ENCODE results near the gene TTC7B. TPM values are rescaled to one million over a fixed set of nuclear protein-coding genes. Genes with fewer than 3 reads are reported as not detected.

TTC7B gene
- total and polyA plus RNA-seq, 2 experiments from 2014 or later: 7.9 to 28.6 TPM

DNA sequence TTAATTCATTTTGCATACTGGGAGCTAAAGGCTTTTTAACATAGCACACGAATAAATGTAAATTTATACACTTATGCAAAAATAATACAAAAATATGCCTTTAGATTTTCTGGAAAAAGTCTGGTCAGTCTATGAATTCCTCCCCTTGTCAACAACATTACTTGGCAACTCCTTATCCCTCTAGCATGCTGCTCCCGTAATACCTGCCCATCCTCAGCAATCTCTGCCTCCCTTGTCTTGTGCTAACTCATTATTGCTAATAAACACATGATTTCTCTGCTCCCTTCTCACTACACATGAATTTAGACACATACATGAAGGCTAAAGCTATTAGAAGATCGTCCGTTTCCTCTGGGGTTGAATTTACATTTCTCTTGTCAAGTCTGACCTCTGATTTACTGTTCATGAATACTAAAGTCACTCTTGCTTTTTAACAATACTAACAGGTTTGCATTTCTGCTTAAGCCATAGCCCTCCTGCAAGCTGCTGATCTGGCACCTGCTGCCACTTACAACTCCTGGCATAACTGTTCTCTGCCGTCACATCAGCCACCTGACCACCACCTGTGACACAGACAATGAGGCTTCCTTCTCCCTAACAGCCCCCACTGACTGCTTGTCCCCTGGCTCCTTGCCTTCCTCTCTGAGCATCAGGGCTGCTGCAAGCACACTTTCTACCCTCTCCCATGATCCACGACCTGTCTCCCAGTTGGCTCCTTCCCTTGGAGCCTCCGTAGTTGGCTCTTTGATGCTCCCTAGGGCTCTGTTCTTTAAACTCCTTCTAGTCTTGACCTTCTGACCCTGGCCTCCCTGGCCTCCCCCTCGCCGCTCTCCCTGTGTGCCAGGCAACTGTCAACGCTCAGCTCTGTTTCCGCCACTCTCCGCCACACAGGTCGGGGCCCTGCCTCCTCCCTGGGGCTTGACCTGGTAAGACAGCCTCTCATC lies 241.8 kb downstream of the TTC7B start (continued):
- no peak for TF ChIP-seq NANOG (IDR thresholded peaks at IDR 0.05; ENCODE audit: borderline replicate concordance)
- TF ChIP-seq, protein P1, sequence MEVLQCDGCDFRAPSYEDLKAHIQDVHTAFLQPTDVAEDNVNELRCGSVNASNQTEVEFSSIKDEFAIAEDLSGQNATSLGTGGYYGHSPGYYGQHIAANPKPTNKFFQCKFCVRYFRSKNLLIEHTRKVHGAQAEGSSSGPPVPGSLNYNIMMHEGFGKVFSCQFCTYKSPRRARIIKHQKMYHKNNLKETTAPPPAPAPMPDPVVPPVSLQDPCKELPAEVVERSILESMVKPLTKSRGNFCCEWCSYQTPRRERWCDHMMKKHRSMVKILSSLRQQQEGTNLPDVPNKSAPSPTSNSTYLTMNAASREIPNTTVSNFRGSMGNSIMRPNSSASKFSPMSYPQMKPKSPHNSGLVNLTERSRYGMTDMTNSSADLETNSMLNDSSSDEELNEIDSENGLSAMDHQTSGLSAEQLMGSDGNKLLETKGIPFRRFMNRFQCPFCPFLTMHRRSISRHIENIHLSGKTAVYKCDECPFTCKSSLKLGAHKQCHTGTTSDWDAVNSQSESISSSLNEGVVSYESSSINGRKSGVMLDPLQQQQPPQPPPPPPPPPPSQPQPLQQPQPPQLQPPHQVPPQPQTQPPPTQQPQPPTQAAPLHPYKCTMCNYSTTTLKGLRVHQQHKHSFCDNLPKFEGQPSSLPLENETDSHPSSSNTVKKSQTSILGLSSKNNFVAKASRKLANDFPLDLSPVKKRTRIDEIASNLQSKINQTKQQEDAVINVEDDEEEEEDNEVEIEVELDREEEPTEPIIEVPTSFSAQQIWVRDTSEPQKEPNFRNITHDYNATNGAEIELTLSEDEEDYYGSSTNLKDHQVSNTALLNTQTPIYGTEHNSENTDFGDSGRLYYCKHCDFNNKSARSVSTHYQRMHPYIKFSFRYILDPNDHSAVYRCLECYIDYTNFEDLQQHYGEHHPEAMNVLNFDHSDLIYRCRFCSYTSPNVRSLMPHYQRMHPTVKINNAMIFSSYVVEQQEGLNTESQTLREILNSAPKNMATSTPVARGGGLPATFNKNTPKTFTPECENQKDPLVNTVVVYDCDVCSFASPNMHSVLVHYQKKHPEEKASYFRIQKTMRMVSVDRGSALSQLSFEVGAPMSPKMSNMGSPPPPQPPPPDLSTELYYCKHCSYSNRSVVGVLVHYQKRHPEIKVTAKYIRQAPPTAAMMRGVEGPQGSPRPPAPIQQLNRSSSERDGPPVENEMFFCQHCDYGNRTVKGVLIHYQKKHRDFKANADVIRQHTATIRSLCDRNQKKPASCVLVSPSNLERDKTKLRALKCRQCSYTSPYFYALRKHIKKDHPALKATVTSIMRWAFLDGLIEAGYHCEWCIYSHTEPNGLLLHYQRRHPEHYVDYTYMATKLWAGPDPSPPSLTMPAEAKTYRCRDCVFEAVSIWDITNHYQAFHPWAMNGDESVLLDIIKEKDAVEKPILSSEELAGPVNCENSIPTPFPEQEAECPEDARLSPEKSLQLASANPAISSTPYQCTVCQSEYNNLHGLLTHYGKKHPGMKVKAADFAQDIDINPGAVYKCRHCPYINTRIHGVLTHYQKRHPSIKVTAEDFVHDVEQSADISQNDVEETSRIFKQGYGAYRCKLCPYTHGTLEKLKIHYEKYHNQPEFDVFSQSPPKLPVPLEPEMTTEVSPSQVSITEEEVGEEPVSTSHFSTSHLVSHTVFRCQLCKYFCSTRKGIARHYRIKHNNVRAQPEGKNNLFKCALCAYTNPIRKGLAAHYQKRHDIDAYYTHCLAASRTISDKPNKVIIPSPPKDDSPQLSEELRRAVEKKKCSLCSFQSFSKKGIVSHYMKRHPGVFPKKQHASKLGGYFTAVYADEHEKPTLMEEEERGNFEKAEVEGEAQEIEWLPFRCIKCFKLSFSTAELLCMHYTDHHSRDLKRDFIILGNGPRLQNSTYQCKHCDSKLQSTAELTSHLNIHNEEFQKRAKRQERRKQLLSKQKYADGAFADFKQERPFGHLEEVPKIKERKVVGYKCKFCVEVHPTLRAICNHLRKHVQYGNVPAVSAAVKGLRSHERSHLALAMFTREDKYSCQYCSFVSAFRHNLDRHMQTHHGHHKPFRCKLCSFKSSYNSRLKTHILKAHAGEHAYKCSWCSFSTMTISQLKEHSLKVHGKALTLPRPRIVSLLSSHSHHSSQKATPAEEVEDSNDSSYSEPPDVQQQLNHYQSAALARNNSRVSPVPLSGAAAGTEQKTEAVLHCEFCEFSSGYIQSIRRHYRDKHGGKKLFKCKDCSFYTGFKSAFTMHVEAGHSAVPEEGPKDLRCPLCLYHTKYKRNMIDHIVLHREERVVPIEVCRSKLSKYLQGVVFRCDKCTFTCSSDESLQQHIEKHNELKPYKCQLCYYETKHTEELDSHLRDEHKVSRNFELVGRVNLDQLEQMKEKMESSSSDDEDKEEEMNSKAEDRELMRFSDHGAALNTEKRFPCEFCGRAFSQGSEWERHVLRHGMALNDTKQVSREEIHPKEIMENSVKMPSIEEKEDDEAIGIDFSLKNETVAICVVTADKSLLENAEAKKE (CRISPR knock-in tag; IDR thresholded peaks at IDR 0.05): no peak
- no peak for TF ChIP-seq ZNF114 (CRISPR knock-in tag; IDR thresholded peaks at IDR 0.05)
- no peak for TF ChIP-seq JUNB (IDR thresholded peaks at IDR 0.05; ENCODE audit: unreplicated experiment)

- no peaks in the 10 kb centered on the region for H3K36me3 ChIP-seq (ENCODE audit: insufficient read depth)
- Mint-ChIP-seq H3K9me3 (no peaks in the 10 kb centered on the region), H3K36me3 (ENCODE audit: low read depth) (no peaks in the 10 kb centered on the region), H3K4me1 (peaks cover 42% of the 10 kb centered on the region), H3K4me3 (no peak overlapping the region), H3K27ac (no peak overlapping the region), H3K27me3 (ENCODE audit: insufficient read depth, low read depth, poor library complexity) (peaks cover 13% of the 10 kb centered on the region)
- ATAC-seq (no peak), DNase-seq (ENCODE audit: low spot score) (no peak)
- no peaks in the 10 kb centered on the region for H3K9me2 ChIP-seq (ENCODE audit: insufficient read depth)
- no peaks in the 10 kb centered on the region for H3K27me3 ChIP-seq (ENCODE audit: insufficient read depth)
- H3K4me2 ChIP-seq: no peak overlapping the region
- H3K4me3 ChIP-seq: no peak overlapping the region
- no peak overlapping the region for H2AFZ ChIP-seq
- H3K4me1 ChIP-seq (ENCODE audit: insufficient read depth): peaks cover 4% of the 10 kb centered on the region
- no peak overlapping the region for H3K27ac ChIP-seq (ENCODE audit: low read depth)
- H3K79me2 ChIP-seq (replicated peaks; ENCODE audit: insufficient read depth): no peaks in the 10 kb centered on the region
- no peaks in the 10 kb centered on the region for H3F3A ChIP-seq (replicated peaks; ENCODE audit: low read depth)
- H4K20me1 ChIP-seq (replicated peaks; ENCODE audit: insufficient read depth): no peaks in the 10 kb centered on the region; the same call in 1 of the 2 replicates
- TF ChIP-seq JUNB (IDR thresholded peaks at IDR 0.05; ENCODE audit: unreplicated experiment) (no peak), ZNF331 (CRISPR knock-in tag; IDR thresholded peaks at IDR 0.05; ENCODE audit: low read depth) (no peak), EZH2phosphoT487 (IDR thresholded peaks at IDR 0.05; ENCODE audit: unreplicated experiment) (no peak), POLR2AphosphoS5 (IDR thresholded peaks at IDR 0.05; ENCODE audit: low read depth) (no peak)
- TF ChIP-seq, protein P2, sequence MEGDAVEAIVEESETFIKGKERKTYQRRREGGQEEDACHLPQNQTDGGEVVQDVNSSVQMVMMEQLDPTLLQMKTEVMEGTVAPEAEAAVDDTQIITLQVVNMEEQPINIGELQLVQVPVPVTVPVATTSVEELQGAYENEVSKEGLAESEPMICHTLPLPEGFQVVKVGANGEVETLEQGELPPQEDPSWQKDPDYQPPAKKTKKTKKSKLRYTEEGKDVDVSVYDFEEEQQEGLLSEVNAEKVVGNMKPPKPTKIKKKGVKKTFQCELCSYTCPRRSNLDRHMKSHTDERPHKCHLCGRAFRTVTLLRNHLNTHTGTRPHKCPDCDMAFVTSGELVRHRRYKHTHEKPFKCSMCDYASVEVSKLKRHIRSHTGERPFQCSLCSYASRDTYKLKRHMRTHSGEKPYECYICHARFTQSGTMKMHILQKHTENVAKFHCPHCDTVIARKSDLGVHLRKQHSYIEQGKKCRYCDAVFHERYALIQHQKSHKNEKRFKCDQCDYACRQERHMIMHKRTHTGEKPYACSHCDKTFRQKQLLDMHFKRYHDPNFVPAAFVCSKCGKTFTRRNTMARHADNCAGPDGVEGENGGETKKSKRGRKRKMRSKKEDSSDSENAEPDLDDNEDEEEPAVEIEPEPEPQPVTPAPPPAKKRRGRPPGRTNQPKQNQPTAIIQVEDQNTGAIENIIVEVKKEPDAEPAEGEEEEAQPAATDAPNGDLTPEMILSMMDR (conservative IDR thresholded peaks at IDR 0.05; ENCODE audit: low read depth in 2 of 2): no peak
These were observed 242.7 kb downstream of the TTC7B start for GRCh38 chr14:90573385-90574105.

All from GM23338 (cell line).